K562 (cell line): ENCODE measurements around the gene CCDC136. TPM values are rescaled to one million over a fixed set of nuclear protein-coding genes. Genes with fewer than 3 reads are reported as not detected.

Experiments
- BMI1 ChIP-seq: fragments of 150-350 bp; IDR thresholded peaks from 2 replicates; pipeline ENCODE4 v1.6.1; 2014; ENCODE audit warnings: low read length
- BRD9 ChIP-seq: fragments of 450-650 bp; IDR thresholded peaks from 2 replicates; pipeline ENCODE4 v1.6.1; 2018; ENCODE audit warnings: low read depth; ENCODE audit not compliant: partially characterized antibody
- ELF4 ChIP-seq: fragments of 450-650 bp; formaldehyde crosslinking; IDR thresholded peaks from 2 replicates; pipeline ENCODE4 v1.4.0; 2022; ENCODE audit warnings: missing genetic modification characterization
- GATA2 ChIP-seq: sonication (generic); formaldehyde crosslinking; IDR thresholded peaks from 2 replicates; pipeline ENCODE4 v1.4.0; 2020; ENCODE audit warnings: mild to moderate bottlenecking, missing genetic modification reagents
- HDAC2 ChIP-seq: fragments of 450-650 bp; IDR thresholded peaks from 2 replicates; pipeline ENCODE4 v1.6.1; 2016; ENCODE audit warnings: mild to moderate bottlenecking
- MCM5 ChIP-seq: fragments of 450-650 bp; IDR thresholded peaks from 2 replicates; pipeline ENCODE4 v1.6.1; 2016; ENCODE audit warnings: low read depth
- MLLT1 ChIP-seq, 2 experiments: fragments of 450-650 bp; IDR thresholded peaks; 2 replicates each; pipeline ENCODE4 v1.6.1; 2016
- NFE2 ChIP-seq: IDR thresholded peaks from 2 replicates; pipeline ENCODE4 v1.6.1; 2014; ENCODE audit warnings: antibody characterized with exemption, low read depth
- NONO ChIP-seq, 2 experiments: fragments of 200-400 bp in 1 of 2; fragments of 450-650 bp in 1 of 2; formaldehyde crosslinking in 1 of 2; IDR thresholded peaks; 2 replicates each; pipeline ENCODE4 v1.6.1; 2017; ENCODE audit warnings: low read depth in 2 of 2, mild to moderate bottlenecking in 2 of 2, moderate library complexity in 2 of 2, low read length in 1 of 2
- NR2F6 ChIP-seq: fragments of 450-650 bp; formaldehyde crosslinking; IDR thresholded peaks from 2 replicates; pipeline ENCODE4 v1.4.0; 2020; ENCODE audit warnings: mild to moderate bottlenecking
- POLR3A ChIP-seq: IDR thresholded peaks from 2 replicates; pipeline ENCODE4 v1.6.1; 2011; ENCODE audit warnings: borderline replicate concordance, mild to moderate bottlenecking, moderate library complexity; ENCODE audit not compliant: insufficient read length, insufficient read depth; ENCODE audit errors: extremely low read depth
- SMARCC2 ChIP-seq: fragments of 450-650 bp; IDR thresholded peaks from 2 replicates; pipeline ENCODE4 v1.6.1; 2017; ENCODE audit warnings: antibody characterized with exemption, moderate library complexity, mild to moderate bottlenecking, low read depth
- SRSF1 ChIP-seq: fragments of 200-400 bp; formaldehyde crosslinking; IDR thresholded peaks from 2 replicates; pipeline ENCODE4 v1.6.1; 2017; ENCODE audit warnings: mild to moderate bottlenecking, low read depth, low read length, moderate library complexity
- SRSF9 ChIP-seq: fragments of 200-400 bp; formaldehyde crosslinking; IDR thresholded peaks from 2 replicates; pipeline ENCODE4 v1.6.1; 2017; ENCODE audit warnings: low read depth, low read length, borderline replicate concordance
- THRAP3 ChIP-seq: fragments of 450-650 bp; IDR thresholded peaks from 2 replicates; pipeline ENCODE4 v1.6.1; 2016; ENCODE audit warnings: mild to moderate bottlenecking, inconsistent platforms, borderline replicate concordance
- XRCC5 ChIP-seq: fragments of 200-400 bp; formaldehyde crosslinking; IDR thresholded peaks from 2 replicates; pipeline ENCODE4 v1.6.1; 2017; ENCODE audit warnings: low read depth, mild to moderate bottlenecking, low read length
- ZBTB43 ChIP-seq: sonication (generic); formaldehyde crosslinking; IDR thresholded peaks from 2 replicates; pipeline ENCODE4 v1.8.0; 2023; ENCODE audit warnings: mild to moderate bottlenecking, missing genetic modification reagents
- ZFX ChIP-seq: sonication (generic); formaldehyde crosslinking; IDR thresholded peaks from 2 replicates; pipeline ENCODE4 v1.8.0; 2022; ENCODE audit warnings: mild to moderate bottlenecking, missing genetic modification reagents, moderate library complexity
- ZKSCAN3 ChIP-seq: fragments of 250-450 bp; sonication (Bioruptor Pico); IDR thresholded peaks from 2 replicates; pipeline ENCODE4 v1.4.0; 2020
- ZNF175 ChIP-seq: fragments of 200-800 bp; sonication (Bioruptor generic); IDR thresholded peaks from 2 replicates; pipeline ENCODE4 v1.6.1; 2016; ENCODE audit warnings: low read depth, mild to moderate bottlenecking, missing genetic modification characterization, missing compliant biosample characterization
- ZNF224 ChIP-seq: sonication (generic); formaldehyde crosslinking; IDR thresholded peaks from 2 replicates; pipeline ENCODE4 v1.8.0; 2022; ENCODE audit warnings: mild to moderate bottlenecking, missing genetic modification reagents
- ZNF3 ChIP-seq: fragments of 250-450 bp; sonication (Bioruptor Pico); IDR thresholded peaks from 2 replicates; pipeline ENCODE4 v1.5.0; 2021; ENCODE audit warnings: mild to moderate bottlenecking, moderate library complexity
- ZNF518B ChIP-seq: fragments of 250-450 bp; sonication (Bioruptor Pico); IDR thresholded peaks from 2 replicates; pipeline ENCODE4 v1.5.0; 2021; ENCODE audit warnings: mild to moderate bottlenecking, moderate library complexity
- ZNF57 ChIP-seq: fragments of 450-650 bp; formaldehyde crosslinking; IDR thresholded peaks from 2 replicates; pipeline ENCODE4 v1.4.0; 2020; ENCODE audit warnings: mild to moderate bottlenecking, moderate library complexity
- polyA plus RNA-seq, 8 experiments: library from polyadenylated mRNA; depleted of rRNA in 4 of 8; stranded (reverse) in 5 of 8; unstranded in 3 of 8; fragments of >200 nt; fragmentation: Nextera tagmentation in 2 of 8; fragmentation: Illumina TruSeq in 1 of 8; extraction: Ambion mirVana in 2 of 8; extraction: Trizol in 1 of 8; gene quantifications; 2 replicates each; pipeline versions ENCODE4 v1.2.1 to v1.2.3, GENCODE V29; 2011 to 2014; ENCODE audit warnings: inconsistent platforms in 1 of 8, missing spikeins in 1 of 8
- total RNA-seq, 7 experiments: library from RNA; depleted of rRNA in 6 of 7; stranded (reverse); fragments of >200 nt in 6 of 7; fragmentation: Illumina TruSeq in 2 of 7; extraction: Trizol in 2 of 7; gene quantifications; 2 replicates each; pipeline versions ENCODE4 v1.2.1 to v1.2.3, GENCODE V29; 2011 to 2021; ENCODE audit warnings: low replicate concordance in 1 of 7

Gene CCDC136
- total and polyA plus RNA-seq, 9 of the 15 experiments (the other 6 are each of a cell fraction or from before 2014, with no cell fraction given), result 2.4 to 40.8 (median 26.5) TPM

DNA sequence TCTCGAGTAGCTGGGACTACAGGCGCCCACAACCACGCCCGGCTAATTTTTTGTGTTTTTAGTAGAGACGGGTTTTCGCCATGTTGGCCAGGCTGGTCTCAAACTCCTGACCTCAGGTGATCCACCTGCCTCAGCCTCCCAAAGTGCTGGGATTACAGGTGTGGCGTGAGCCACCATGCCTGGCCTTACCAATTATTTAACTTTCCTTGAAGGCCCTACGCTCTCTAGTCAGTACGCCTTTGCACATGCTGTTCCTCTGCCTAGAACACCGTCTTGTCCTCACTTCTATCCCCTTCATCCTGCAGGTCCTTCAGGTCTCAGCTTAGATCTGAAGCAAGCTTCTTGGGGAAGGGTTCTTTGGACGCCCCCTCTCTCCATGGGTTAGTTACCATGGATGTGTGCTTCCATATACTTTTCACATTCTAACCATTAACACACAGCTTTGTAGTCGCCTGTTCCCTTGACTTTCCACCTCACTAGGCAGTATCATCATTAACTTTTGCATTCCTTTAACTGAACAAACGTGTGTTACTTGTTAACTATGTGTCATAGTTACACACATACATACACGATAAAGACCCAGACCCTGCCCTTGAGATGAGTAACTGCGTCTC, 70.3 kb downstream of the CCDC136 start (continued):
- no peak for TF ChIP-seq ZNF518B (CRISPR knock-in tag)
- no peak for TF ChIP-seq ZNF57 (CRISPR knock-in tag)
- TF ChIP-seq ZKSCAN3 (CRISPR knock-in tag), result no peak
- TF ChIP-seq NONO (IDR thresholded peaks at IDR 0.05; ENCODE audit: low read depth in 2 of 2, low read length in 1 of 2), result no peak
- no peak for TF ChIP-seq BRD9
- no peak for TF ChIP-seq POLR3A
- no peak for TF ChIP-seq GATA2 (CRISPR knock-in tag)
- TF ChIP-seq XRCC5, result no peak
- TF ChIP-seq NFE2, result no peak
- peak; percentile 11; the same call in 1 of the 2 replicates for TF ChIP-seq THRAP3
- TF ChIP-seq HDAC2, result peak; percentile 9; the same call in 1 of the 2 replicates
- no peak for TF ChIP-seq ZNF3 (CRISPR knock-in tag)
- TF ChIP-seq SRSF1, result no peak
- TF ChIP-seq SRSF9, result no peak
- 0 out of 2 replicates have a peak, but pooled peaks have one; percentile 16 for TF ChIP-seq SMARCC2
- no peak for TF ChIP-seq NR2F6 (CRISPR knock-in tag)
- TF ChIP-seq ZFX (CRISPR knock-in tag), result no peak
- TF ChIP-seq BMI1, result no peak
- TF ChIP-seq ELF4 (CRISPR knock-in tag), result peak; percentile 35; the same call in 1 of the 2 replicates
- no peak for TF ChIP-seq ZBTB43 (CRISPR knock-in tag)
- no peak for TF ChIP-seq ZNF175
- TF ChIP-seq MLLT1 (IDR thresholded peaks at IDR 0.05), result 0 out of 4 replicates have a peak, but pooled peaks of 1 of the 2 experiments have one; percentile 41
- no peak for TF ChIP-seq ZNF224
- TF ChIP-seq MCM5, result no peak
